Activated CD4-positive, alpha-beta memory T cell treated with anti-CD3 and anti-CD28 coated beads for 36 hours (primary cell): Measurements from ENCODE around the gene ETNK1. TPM values are rescaled to one million over a fixed set of nuclear protein-coding genes. Genes with fewer than 3 reads are reported as not detected.

Experiments used
- CTCF ChIA-PET: fragments of 350-600 bp; sonication (Branson Sonifier 250); formaldehyde crosslinking; loops from one replicate; lab custom pipeline; 2021; ENCODE audit warnings: antibody characterized with exemption, inconsistent platforms; lab: Charles Lee
- POLR2A ChIA-PET: fragments of 350-600 bp; sonication (Branson Sonifier 250); formaldehyde crosslinking; loops from one replicate; lab custom pipeline; 2021; ENCODE audit warnings: antibody characterized with exemption; lab: Charles Lee
- DNase-seq: peaks from one replicate; pipeline ENCODE4 v3.0.0-alpha.2; 2020
- H3K27ac Mint-ChIP-seq: one replicate; pipeline ENCODE4 v1.8.0; 2021; ENCODE audit warnings: mixed read lengths
- H3K27me3 Mint-ChIP-seq: one replicate; pipeline ENCODE4 v1.8.0; 2021; ENCODE audit warnings: mixed read lengths
- H3K36me3 Mint-ChIP-seq: one replicate; pipeline ENCODE4 v1.8.0; 2021; ENCODE audit warnings: mixed read lengths
- H3K4me1 Mint-ChIP-seq: one replicate; pipeline ENCODE4 v1.8.0; 2021; ENCODE audit warnings: low read depth, mixed read lengths
- H3K4me3 Mint-ChIP-seq: one replicate; pipeline ENCODE4 v1.8.0; 2021; ENCODE audit warnings: mild to moderate bottlenecking, mixed read lengths
- H3K9me3 Mint-ChIP-seq: one replicate; pipeline ENCODE4 v1.8.0; 2021; ENCODE audit warnings: mixed read lengths
- intact Hi-C: fragments of 100-400 bp; cut with micrococcal nuclease; formaldehyde crosslinking; loops from one replicate; pipeline ENCODE4 v1.15.1; 2023
- total RNA-seq, 2 experiments: library from RNA; stranded (reverse); gene quantifications; one replicate each; pipeline ENCODE4 v1.2.3, GENCODE V29; 2021

ETNK1 gene
- total RNA-seq, 2 experiments from 2014 or later: 59.0 to 61.0 TPM

DNA sequence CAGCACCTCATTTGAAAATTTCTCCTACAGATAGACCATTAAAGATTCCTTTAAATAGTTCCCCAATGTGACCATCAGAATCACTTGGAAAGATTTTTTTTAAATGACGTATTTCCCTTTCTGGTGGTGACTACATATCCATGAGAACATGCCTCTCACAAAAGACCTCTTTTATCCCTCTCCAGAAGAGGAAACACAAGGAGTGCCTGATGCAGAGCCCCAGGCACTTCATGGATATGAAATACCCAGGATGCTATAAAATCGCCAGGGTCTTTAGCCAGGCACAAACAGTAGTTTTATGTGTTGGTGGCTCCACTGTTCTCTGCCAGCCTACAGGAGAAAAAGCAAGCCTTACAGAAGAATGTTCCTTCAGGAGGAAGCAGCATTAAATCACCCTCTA is 97.1 kb downstream of the ETNK1 start:
- no peaks in the 10 kb centered on the region for H3K36me3 Mint-ChIP-seq
- no peak overlapping the region for H3K27ac Mint-ChIP-seq
- no peak overlapping the region for H3K4me3 Mint-ChIP-seq
- DNase-seq: no peak
- intact Hi-C loops: no loop called here
- ChIA-PET POLR2A (no interaction called here), CTCF (no interaction called here)
- peaks cover 20% of the 10 kb centered on the region for H3K27me3 Mint-ChIP-seq
- H3K4me1 Mint-ChIP-seq: no peaks in the 10 kb centered on the region
- no peaks in the 10 kb centered on the region for H3K9me3 Mint-ChIP-seq

DNA sequence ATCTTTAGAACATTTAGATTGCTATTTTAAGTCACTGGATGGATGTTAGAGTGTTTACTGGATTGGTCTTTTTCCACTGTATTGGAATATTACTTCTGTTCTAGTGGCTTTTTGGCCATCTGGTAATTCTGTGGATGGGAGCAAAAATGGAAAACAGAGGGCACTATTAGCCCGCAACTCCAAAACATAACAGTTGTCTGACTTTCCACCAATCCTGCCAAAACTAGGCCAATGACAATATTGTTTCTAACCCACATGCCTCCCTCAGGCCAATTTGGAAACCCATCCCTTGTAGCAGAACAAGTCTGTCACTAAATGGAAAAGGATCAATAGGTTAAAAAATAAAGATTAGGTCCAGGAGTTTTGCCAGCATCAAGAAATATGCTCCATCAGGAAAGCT is 97.8 kb downstream of the ETNK1 start:
- ChIA-PET CTCF (no interaction called here), POLR2A (no interaction called here)
- Mint-ChIP-seq H3K27ac (no peak overlapping the region), H3K4me3 (no peak overlapping the region), H3K36me3 (no peaks in the 10 kb centered on the region), H3K4me1 (no peaks in the 10 kb centered on the region), H3K9me3 (no peaks in the 10 kb centered on the region), H3K27me3 (peaks cover 20% of the 10 kb centered on the region)
- intact Hi-C loops: no loop called here
- no peak for DNase-seq

DNA sequence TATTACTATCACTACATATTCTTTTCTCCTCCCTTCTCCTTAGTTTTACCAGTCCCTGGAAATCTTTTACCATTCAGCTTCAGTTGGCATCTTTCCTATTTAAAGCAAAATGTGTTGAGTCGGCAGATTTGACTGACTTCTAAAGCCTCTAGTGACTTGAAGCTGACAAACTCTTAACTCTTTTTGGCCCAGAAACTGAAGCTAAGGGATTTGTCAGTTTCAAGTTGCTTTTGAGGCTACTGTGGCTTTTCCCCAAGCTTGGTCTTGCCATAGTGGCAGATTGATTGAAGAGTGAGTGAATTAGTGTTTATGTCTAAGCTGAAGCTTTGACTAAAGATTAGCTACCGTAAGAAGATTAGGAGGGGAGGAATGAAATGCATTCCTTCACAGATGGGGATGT is 104.0 kb downstream of the ETNK1 start:
- Mint-ChIP-seq H3K36me3 (no peaks in the 10 kb centered on the region), H3K27me3 (peaks cover 8% of the 10 kb centered on the region), H3K9me3 (no peaks in the 10 kb centered on the region), H3K4me1 (no peaks in the 10 kb centered on the region), H3K27ac (no peak overlapping the region), H3K4me3 (no peak overlapping the region)
- ChIA-PET CTCF (no interaction called here), POLR2A (no interaction called here)
- DNase-seq: no peak
- intact Hi-C loops: no loop called here

DNA sequence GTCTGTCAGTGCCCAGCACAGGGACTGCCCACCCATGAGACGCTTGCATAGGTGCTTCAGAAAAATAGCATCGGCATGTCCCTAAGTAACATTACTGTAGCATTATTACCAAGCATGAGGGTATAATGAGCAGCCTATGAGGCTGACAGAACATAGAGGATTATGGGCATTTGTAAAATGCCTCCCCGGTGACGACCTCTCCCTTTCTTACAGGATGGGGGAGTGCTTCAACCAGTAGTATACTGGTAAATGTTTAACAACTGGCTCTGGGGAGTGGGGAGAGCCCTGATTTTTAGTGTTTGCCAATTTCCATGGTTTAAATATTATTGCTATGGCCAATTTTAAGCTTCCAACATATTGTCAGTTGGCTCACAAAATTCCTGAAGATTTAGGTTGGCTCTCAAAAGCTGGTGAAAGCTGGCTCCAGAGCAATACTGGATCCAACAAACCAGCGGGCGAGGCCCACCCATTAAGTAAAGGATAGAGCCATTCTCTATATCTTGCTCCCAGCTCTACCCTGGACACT is 104.5 kb downstream of the ETNK1 start:
- CTCF ChIA-PET: no interaction called here
- H3K4me3 Mint-ChIP-seq: no peak overlapping the region

DNA sequence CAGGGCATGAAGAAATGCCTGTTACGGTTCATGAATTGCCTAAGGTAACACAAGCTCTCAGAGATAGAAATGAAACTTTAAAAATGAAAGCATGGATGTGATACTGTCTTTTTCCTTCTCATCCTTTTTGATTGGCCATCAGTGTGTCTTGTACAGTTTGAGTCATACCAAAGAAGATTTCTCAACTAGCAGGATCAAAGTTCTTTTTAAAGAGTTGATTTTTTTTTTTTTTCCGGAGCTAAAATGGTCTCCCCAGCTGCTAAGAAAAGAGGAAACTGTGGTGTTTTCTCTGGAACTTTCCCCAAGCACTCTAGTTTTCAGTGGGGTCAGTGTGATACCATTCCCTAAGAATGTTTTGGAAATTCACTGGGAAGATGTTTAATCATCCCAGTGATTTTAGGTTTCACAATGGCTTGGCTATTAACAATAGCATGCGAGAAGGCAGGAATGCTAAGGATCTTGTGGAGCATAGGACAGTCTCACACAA is 105.0 kb downstream of the ETNK1 start:
- Mint-ChIP-seq H3K4me1 (no peaks in the 10 kb centered on the region), H3K9me3 (no peaks in the 10 kb centered on the region), H3K27ac (no peak overlapping the region), H3K27me3 (peaks cover 7% of the 10 kb centered on the region), H3K4me3 (no peak overlapping the region), H3K36me3 (no peaks in the 10 kb centered on the region)
- CTCF ChIA-PET: no interaction called here
- intact Hi-C loops: no loop called here
- POLR2A ChIA-PET: no interaction called here
- DNase-seq: no peak

More for the DNA sequence above, 104.5 kb downstream of the ETNK1 start:
- peaks cover 8% of the 10 kb centered on the region for H3K27me3 Mint-ChIP-seq
- no peaks in the 10 kb centered on the region for H3K36me3 Mint-ChIP-seq
- H3K27ac Mint-ChIP-seq: no peak overlapping the region
- intact Hi-C loops: no loop called here
- POLR2A ChIA-PET: no interaction called here
- no peaks in the 10 kb centered on the region for H3K9me3 Mint-ChIP-seq
- DNase-seq: no peak
- H3K4me1 Mint-ChIP-seq: no peaks in the 10 kb centered on the region

DNA sequence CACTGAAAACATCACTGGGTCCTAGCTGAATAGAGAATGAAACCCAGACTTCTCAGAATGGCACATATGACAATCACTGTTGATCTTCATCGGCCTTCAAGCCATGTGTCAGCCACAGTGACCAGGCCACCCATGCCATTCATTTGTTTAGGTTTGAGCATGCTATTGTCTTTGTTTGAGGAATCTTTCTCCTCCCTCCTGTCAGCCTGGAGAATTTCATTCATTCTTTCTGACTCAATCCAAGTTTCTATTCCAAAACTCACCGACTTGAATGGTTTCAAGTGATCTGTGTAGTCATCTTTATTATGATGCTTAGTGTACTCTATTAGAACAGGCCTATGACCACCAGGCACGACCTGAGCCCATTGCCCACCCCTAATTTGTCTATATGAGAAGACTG is 106.3 kb downstream of the ETNK1 start:
- intact Hi-C loops: no loop called here
- no peaks in the 10 kb centered on the region for H3K4me1 Mint-ChIP-seq
- CTCF ChIA-PET: no interaction called here
- POLR2A ChIA-PET: no interaction called here
- H3K9me3 Mint-ChIP-seq: no peaks in the 10 kb centered on the region
- H3K27me3 Mint-ChIP-seq: peaks cover 5% of the 10 kb centered on the region
- H3K4me3 Mint-ChIP-seq: no peak overlapping the region
- no peak overlapping the region for H3K27ac Mint-ChIP-seq
- H3K36me3 Mint-ChIP-seq: no peaks in the 10 kb centered on the region
- DNase-seq: no peak

DNA sequence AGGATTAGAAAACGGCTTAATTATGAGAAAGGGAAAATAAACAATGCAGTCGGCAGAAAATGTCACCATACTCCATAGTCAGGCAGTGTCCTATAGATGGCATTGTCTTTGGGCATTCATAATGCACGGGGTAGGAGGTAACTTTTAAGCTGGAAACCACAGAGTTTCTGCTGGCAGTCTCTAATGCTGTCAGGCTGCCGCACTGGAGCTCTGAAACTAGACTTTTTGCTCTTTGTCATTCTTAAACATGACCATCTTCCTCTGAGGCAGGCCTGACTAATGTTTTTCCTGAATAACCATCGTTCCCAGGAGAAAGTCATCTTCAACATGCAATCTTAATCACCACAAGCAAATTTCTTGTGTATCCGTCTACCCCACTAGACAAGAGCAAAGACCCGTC is 108.8 kb downstream of the ETNK1 start:
- CTCF ChIA-PET: no interaction called here

DNA sequence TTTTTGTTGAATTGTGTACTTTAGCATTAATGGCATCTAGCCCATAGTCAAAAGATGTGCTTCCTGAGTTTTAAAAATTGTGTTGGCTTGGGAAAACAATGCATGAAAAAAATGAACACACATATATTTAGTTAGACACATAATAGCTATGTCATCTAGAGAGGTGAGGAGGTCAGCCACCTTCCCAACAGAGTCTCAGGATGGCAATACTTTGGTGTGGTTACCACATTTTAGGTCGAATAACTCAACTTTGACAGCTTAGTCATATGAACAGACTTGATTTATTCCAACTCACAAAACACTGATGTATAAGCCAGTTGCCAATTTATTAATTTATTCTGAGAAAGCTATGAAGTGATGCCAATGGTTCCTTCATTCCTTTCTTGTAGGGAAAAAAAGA is 114.0 kb downstream of the ETNK1 start:
- ChIA-PET POLR2A (no interaction called here), CTCF (no interaction called here)
- H3K9me3 Mint-ChIP-seq: no peaks in the 10 kb centered on the region
- no peak overlapping the region for H3K27ac Mint-ChIP-seq
- intact Hi-C loops: no loop called here
- H3K27me3 Mint-ChIP-seq: no peaks in the 10 kb centered on the region
- no peaks in the 10 kb centered on the region for H3K4me1 Mint-ChIP-seq
- no peaks in the 10 kb centered on the region for H3K36me3 Mint-ChIP-seq
- no peak overlapping the region for H3K4me3 Mint-ChIP-seq
- DNase-seq: no peak

More for the DNA sequence above, 108.8 kb downstream of the ETNK1 start:
- POLR2A ChIA-PET: no interaction called here
- intact Hi-C loops: no loop called here
- no peaks in the 10 kb centered on the region for H3K36me3 Mint-ChIP-seq
- no peak overlapping the region for H3K4me3 Mint-ChIP-seq
- no peaks in the 10 kb centered on the region for H3K4me1 Mint-ChIP-seq
- H3K9me3 Mint-ChIP-seq: no peaks in the 10 kb centered on the region
- no peak overlapping the region for H3K27ac Mint-ChIP-seq
- DNase-seq: no peak
- H3K27me3 Mint-ChIP-seq: no peaks in the 10 kb centered on the region

Other genes with a start within 250 kb of the ETNK1 start
- gene C2CD5, start 80.6 kb upstream of the ETNK1 start, total RNA-seq: 10 to 100 TPM; 32.6 to 32.8 TPM